Gastroesophageal sphincter (tissue), 3 donors: ENCODE results near the gene FNBP1.

ENCODE experiments used
- EP300 ChIP-seq: sonication (generic); formaldehyde crosslinking; IDR thresholded peaks from one replicate; pipeline ENCODE4 v1.6.1; 2017; ENCODE audit warnings: antibody characterized with exemption, mild to moderate bottlenecking
- POLR2A ChIP-seq, 2 donors: fragments of 450-650 bp; IDR thresholded peaks; one replicate each; pipeline ENCODE4 v1.6.1; 2017; ENCODE audit warnings: antibody characterized with exemption in 2 of 2, mild to moderate bottlenecking in 2 of 2, moderate library complexity in 1 of 2
- TF ChIP-seq, protein P1 (sequence below), 4 experiments: fragments of 200-600 bp in 2 of 4; fragments of 450-650 bp in 2 of 4; sonication (generic) in 1 of 4; IDR thresholded peaks; one replicate each; pipeline ENCODE4 v1.5.1; 2017 to 2019; ENCODE audit warnings: antibody characterized with exemption in 4 of 4, mild to moderate bottlenecking in 2 of 4, moderate library complexity in 2 of 4

DNA sequence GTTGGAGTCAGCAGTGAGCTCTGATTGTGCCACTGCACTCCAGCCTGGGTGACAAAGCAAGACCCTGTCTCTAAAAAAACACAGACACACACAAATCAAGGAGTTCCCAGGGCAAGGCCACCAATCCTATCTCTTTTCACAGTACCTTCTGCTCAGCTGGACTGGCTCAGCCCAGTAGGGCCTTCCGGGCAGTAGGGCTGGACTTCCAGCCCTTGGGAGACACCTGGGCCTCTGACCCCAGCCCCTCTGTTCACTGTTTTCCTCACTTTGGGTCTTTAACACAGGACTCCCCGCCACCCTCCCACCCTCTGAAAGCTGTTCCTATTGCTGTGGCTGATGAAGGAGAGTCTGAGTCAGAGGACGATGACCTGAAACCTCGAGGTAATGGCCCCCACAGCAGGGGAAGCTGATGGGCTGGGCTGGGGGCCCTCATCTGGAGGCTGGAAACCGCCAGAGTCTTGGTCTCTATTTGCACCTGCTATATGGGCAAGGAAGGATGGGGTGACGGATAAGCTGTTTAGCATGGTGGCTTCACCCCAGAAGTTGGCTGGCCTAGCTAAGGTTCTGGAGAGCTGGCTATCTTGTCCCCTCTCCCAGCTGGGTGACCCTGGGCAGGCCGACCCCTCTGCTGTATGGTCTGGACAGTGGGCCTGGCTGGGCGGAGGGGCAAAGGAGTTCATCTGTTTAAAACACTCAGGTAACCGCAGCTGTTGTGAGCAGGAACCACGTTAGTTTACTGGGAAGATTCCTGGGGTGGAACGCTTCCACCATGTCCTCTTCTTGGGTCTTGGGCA is 182.1 kb downstream of the FNBP1 start:
- TF ChIP-seq, protein P1, sequence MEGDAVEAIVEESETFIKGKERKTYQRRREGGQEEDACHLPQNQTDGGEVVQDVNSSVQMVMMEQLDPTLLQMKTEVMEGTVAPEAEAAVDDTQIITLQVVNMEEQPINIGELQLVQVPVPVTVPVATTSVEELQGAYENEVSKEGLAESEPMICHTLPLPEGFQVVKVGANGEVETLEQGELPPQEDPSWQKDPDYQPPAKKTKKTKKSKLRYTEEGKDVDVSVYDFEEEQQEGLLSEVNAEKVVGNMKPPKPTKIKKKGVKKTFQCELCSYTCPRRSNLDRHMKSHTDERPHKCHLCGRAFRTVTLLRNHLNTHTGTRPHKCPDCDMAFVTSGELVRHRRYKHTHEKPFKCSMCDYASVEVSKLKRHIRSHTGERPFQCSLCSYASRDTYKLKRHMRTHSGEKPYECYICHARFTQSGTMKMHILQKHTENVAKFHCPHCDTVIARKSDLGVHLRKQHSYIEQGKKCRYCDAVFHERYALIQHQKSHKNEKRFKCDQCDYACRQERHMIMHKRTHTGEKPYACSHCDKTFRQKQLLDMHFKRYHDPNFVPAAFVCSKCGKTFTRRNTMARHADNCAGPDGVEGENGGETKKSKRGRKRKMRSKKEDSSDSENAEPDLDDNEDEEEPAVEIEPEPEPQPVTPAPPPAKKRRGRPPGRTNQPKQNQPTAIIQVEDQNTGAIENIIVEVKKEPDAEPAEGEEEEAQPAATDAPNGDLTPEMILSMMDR (IDR thresholded peaks at IDR 0.05), result no peak
- TF ChIP-seq POLR2A (IDR thresholded peaks at IDR 0.05) (no peak), EP300 (no peak)
